ENCODE measurements around the gene PHKG2.

Gene PHKG2

DNA sequence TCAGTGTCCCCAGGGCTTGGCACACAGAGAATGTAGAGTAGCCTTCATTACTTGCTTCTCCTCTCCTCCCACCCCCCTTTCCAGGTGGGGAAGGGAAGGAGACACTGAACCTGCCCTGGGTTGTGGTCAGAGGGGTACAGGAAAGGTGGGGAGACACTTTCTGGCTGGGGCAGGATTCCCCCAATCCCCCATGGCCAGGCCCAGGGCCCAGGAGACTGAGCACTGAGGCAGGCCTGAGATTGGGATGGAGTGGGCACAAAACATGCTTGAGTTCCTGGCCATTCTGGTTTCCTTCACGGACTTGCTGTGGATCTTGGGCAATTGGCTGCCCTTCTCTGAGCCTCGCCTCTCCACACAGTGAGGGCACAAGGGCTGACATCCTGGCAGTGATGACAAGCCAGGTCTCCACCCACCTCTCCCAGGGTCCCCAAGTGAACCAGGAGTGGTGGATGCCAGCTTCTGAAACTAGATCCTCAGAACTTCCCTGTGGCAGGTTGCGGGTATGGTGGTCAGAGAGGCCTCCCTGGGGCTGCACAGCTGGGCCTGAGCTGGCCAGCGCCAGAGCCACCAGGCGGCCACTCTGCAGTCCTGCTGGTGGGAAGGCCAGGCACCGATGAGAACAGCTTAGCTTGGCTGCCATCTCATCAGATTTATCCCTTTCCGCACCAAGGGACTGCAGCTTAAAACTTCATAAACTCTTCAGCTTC, 29.5 kb downstream of the PHKG2 start:
- in situ Hi-C loops (cut with MboI; ENCODE audit: low sequenced_read_pairs, unreplicated experiment) = no loop called here
- no peak for DNase-seq (ENCODE audit: low spot score)
- TF ChIP-seq, protein P1, sequence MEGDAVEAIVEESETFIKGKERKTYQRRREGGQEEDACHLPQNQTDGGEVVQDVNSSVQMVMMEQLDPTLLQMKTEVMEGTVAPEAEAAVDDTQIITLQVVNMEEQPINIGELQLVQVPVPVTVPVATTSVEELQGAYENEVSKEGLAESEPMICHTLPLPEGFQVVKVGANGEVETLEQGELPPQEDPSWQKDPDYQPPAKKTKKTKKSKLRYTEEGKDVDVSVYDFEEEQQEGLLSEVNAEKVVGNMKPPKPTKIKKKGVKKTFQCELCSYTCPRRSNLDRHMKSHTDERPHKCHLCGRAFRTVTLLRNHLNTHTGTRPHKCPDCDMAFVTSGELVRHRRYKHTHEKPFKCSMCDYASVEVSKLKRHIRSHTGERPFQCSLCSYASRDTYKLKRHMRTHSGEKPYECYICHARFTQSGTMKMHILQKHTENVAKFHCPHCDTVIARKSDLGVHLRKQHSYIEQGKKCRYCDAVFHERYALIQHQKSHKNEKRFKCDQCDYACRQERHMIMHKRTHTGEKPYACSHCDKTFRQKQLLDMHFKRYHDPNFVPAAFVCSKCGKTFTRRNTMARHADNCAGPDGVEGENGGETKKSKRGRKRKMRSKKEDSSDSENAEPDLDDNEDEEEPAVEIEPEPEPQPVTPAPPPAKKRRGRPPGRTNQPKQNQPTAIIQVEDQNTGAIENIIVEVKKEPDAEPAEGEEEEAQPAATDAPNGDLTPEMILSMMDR (IDR thresholded peaks at IDR 0.05; ENCODE audit: borderline replicate concordance, control extremely low read depth, extremely low read depth, insufficient read depth, missing control alignments) = no peak

DNA sequence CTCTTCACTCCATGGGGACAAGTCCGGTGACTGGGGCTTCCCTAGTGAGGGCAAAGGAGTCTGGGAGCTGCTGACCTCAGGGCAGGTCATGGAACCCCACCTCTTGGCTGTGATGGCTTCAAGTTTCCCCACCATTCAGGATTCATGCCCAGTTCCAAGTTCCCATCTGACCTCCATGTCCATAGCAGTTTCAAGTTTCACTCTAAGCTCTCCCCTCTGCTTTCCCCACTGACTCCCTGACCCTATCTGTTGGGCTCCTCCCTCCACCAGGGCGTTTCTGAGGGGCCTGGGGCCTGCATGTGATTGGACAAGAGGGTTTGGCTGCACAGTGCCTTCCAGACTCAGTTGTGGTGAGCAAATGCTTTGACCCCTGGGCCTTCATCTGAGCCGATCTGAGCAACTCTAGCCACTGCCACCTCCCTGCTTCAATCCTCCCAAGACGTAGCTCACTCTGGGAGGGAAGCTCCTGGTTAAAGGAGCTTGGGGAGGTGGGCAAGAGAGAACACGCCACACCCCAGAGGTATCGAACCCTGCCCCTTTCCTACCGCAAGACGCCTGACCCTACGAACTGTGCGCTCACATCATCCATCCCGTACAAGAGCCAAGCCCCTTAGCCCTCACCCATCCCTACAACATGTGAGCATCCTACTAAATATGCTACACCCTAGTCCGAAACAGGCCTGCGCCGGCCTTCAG, 30.5 kb downstream of the PHKG2 start:
- no peak for DNase-seq (ENCODE audit: low spot score)
- in situ Hi-C loops (cut with MboI; ENCODE audit: low sequenced_read_pairs, unreplicated experiment) = no loop called here
- TF ChIP-seq, protein P1 (IDR thresholded peaks at IDR 0.05; ENCODE audit: borderline replicate concordance, control extremely low read depth, extremely low read depth, insufficient read depth, missing control alignments) = no peak

DNA sequence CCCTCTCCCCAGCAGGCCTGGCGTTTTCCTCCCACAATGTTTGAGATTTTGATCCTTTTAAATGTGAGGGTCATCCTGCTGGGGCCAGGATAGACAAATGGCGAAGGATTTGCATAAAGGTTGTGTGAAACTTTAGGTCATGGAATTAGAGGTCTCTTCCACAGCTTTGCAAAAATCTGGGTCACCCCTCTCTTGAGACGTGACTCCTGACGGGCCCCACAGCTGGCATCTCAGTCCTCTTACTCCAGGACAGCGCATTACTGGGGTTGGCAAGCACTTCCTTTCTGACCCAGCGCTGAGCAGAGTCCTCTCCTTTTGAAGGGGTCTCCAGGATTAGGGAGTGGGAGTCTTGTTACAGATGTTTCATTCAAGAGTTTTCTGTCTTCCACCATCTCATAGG, 31.4 kb downstream of the PHKG2 start:
- TF ChIP-seq, protein P1 (IDR thresholded peaks at IDR 0.05; ENCODE audit: borderline replicate concordance, control extremely low read depth, extremely low read depth, insufficient read depth, missing control alignments) = no peak
- no peak for DNase-seq (ENCODE audit: low spot score)
- in situ Hi-C loops (cut with MboI; ENCODE audit: low sequenced_read_pairs, unreplicated experiment) = no loop called here

DNA sequence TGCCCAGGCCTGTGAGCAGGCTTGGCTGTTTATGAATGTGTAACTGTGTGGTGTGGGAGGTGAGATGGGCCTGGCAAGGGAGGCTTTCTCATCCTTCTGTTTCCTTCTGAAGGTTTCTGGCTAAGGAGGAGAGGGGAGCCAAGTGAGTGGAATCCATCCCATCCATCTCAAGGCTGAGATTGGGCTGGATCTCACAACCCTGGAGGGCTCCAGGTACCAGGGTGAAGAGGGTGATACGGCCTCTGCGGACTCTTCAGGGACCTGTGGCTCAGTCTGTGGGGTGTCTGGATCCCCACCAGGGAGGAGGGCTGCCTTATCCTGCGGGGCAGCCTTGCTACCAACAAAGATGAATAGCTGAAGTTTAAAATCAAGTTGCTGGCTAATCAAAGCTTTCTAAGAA, 31.8 kb downstream of the PHKG2 start:
- DNase-seq (ENCODE audit: low spot score) = no peak
- in situ Hi-C loops (cut with MboI; ENCODE audit: low sequenced_read_pairs, unreplicated experiment) = no loop called here
- TF ChIP-seq, protein P1 (IDR thresholded peaks at IDR 0.05; ENCODE audit: borderline replicate concordance, control extremely low read depth, extremely low read depth, insufficient read depth, missing control alignments) = no peak

DNA sequence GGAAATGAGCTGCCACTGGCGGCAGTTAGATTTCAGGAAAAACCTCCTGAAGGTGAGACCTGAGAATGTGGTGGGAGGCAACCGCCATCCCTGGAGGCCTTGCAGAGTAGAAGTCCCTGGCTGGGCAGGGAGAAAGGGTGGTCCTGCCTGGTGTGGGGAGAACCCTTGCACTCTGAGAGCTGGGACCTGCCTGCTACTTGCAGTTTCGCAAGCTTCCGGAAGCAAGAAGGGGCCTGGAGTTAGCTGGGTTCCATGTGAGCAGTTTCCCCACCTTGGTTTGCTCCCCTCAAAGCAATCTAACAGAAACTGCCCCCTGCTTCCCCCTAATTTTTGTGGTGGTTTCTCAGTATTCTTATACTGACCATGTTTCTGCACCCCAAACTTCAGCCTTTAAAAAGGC, 32.3 kb downstream of the PHKG2 start:
- in situ Hi-C loops (cut with MboI; ENCODE audit: low sequenced_read_pairs, unreplicated experiment) = no loop called here
- TF ChIP-seq, protein P1 (IDR thresholded peaks at IDR 0.05; ENCODE audit: borderline replicate concordance, control extremely low read depth, extremely low read depth, insufficient read depth, missing control alignments) = no peak
- DNase-seq (ENCODE audit: low spot score) = no peak

DNA sequence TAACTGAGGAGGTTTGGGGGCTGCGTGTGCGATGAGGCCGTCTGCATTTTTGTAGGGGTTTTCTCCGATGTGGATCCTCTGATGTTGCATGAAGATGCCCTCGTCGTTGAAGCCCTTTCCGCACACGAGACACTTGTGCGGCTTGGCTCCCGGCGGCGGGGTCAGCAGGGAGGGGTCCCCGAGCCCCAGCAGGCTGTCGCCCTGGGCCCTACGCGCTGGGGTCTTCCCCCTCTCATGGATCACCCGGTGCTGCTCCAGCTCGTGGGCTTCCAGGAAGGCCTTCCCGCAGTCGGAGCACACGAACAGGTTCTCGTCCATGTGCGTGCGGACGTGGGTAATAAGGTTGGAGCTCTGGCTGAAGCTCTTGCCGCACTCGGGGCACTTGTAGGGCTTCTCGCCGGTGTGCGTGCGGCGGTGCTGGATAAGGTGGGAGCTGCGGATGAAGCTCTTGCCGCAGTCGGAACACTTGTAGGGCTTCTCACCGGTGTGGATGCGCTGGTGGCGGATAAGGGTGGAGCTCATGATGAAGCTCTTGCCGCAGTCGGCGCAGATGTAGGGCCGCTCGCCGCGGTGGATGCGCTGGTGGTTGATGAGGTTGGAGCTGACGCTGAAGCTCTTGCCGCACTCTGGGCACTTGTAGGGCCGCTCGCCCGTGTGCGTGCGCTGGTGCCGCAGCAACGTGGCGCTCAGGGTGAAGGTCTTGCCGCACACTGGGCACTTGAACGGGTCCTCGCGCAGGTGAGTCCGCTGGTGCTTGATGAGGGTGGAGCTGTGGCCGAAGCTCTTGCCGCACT, 34.5 kb downstream of the PHKG2 start:
- no peak for DNase-seq (ENCODE audit: low spot score)
- TF ChIP-seq, protein P1 (IDR thresholded peaks at IDR 0.05; ENCODE audit: borderline replicate concordance, control extremely low read depth, extremely low read depth, insufficient read depth, missing control alignments) = no peak
- in situ Hi-C loops (cut with MboI; ENCODE audit: low sequenced_read_pairs, unreplicated experiment) = no loop called here
